Measurements from ENCODE around the gene DNAAF3.

DNA sequence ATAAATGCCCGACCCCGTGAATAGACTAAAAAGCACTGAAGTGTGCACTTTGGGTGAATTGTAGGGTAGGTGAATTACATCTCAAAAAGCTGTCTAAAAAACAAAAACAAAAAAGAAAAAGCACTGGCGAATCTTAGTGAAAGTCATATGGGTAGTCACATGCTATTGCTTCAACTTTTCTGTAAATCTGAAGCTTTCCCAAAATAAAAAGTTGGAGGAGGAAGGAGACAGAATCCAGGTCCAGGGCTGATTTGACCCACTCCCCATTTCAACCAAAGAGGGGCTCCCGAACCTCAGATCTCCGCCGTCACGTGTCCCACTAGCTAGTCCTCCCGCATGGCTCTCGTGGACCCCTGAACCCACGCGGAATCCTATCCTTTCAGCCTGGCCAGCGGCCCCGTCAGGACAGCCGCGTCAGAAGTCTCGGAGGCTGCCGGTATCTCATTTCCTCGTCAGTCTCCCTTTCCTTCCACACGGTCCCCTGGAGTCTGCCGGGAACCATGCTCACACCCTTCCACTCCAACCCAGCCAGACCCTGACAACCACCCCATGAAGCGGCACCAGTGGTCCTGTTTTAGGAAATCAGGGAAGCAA lies 55.1 kb downstream of the DNAAF3 start:
- TF ChIP-seq CTCF (IDR thresholded peaks at IDR 0.05; ENCODE audit: low read depth, low read length) = no peak
- no peak for TF ChIP-seq EZH2phosphoT487 (IDR thresholded peaks at IDR 0.05; ENCODE audit: low read depth)
